Heart left ventricle (tissue), 13 donors: ENCODE results near the gene PRKCA.

Experiments used
- POLR2A ChIP-seq, 2 donors: fragments of 450-650 bp; IDR thresholded peaks; one replicate each; pipeline ENCODE4 v1.6.1; 2017; ENCODE audit warnings: antibody characterized with exemption in 2 of 2, mild to moderate bottlenecking in 2 of 2, moderate library complexity in 2 of 2
- TF ChIP-seq, protein P1 (sequence below), 12 donors: fragments of 200-600 bp; sonication (generic) in 4 of 12; IDR thresholded peaks; one replicate each; pipeline versions ENCODE4 v1.5.0 to v1.8.0; 2018 to 2022; ENCODE audit warnings: antibody characterized with exemption in 12 of 12, mild to moderate bottlenecking in 5 of 12
- donor health status: ischemic (EF 13 %, LVEDD 7.1; RV severe dilation, severe dysfunction).
- donor health status: DM: no; HTN: yes; CAD: no.
- donor health status: DM: no; HTN: no; CAD: no.
- donor health status: ischemic (EF 25% LVEDD 6.9; RV normal size, moderate dysfunction).
- donor health status: ischemic (EF 25% LVEDD 5.7; RV mildly dilated, moderate dysfunction).
- donor health status: ischemic (EF 35%, LVEDD 5.7; RV mildly dilated, moderate dysfunction).
- donor health status: nonischemic (EF 11% LVEDD 7.7; RV severe dilation, severe dysfunction).
- donor health status: DM: yes; HTN: yes; CAD: no.
- donor health status: PGD.
- donor health status: ischemic (EF 29% LVEDD 5.4; RV normal size, mild dysfunction).
- donor health status: nonischemic (EF 23%, LVEDD 6.1; RV moderate dilation, normal function).

- TF ChIP-seq, protein P1, sequence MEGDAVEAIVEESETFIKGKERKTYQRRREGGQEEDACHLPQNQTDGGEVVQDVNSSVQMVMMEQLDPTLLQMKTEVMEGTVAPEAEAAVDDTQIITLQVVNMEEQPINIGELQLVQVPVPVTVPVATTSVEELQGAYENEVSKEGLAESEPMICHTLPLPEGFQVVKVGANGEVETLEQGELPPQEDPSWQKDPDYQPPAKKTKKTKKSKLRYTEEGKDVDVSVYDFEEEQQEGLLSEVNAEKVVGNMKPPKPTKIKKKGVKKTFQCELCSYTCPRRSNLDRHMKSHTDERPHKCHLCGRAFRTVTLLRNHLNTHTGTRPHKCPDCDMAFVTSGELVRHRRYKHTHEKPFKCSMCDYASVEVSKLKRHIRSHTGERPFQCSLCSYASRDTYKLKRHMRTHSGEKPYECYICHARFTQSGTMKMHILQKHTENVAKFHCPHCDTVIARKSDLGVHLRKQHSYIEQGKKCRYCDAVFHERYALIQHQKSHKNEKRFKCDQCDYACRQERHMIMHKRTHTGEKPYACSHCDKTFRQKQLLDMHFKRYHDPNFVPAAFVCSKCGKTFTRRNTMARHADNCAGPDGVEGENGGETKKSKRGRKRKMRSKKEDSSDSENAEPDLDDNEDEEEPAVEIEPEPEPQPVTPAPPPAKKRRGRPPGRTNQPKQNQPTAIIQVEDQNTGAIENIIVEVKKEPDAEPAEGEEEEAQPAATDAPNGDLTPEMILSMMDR (IDR thresholded peaks at IDR 0.05) = no peak
- TF ChIP-seq POLR2A (IDR thresholded peaks at IDR 0.05) = no peak
These were observed 545.3 kb downstream of the PRKCA start for GRCh38 chr17:66847704-66848103.
